Neural progenitor cell (in vitro differentiated cells): ENCODE data around the gene ZFHX3.

Experiments used
- EZH2 ChIP-seq: fragments of 200-600 bp; sonication (generic); IDR thresholded peaks from 2 replicates; pipeline ENCODE4 v1.6.1; 2017; ENCODE audit warnings: antibody characterized with exemption, mild to moderate bottlenecking, moderate library complexity
- TF ChIP-seq, protein P1 (sequence below): fragments of 200-600 bp; sonication (generic); IDR thresholded peaks from 2 replicates; pipeline ENCODE4 v1.5.1; 2017; ENCODE audit warnings: antibody characterized with exemption, mild to moderate bottlenecking

DNA sequence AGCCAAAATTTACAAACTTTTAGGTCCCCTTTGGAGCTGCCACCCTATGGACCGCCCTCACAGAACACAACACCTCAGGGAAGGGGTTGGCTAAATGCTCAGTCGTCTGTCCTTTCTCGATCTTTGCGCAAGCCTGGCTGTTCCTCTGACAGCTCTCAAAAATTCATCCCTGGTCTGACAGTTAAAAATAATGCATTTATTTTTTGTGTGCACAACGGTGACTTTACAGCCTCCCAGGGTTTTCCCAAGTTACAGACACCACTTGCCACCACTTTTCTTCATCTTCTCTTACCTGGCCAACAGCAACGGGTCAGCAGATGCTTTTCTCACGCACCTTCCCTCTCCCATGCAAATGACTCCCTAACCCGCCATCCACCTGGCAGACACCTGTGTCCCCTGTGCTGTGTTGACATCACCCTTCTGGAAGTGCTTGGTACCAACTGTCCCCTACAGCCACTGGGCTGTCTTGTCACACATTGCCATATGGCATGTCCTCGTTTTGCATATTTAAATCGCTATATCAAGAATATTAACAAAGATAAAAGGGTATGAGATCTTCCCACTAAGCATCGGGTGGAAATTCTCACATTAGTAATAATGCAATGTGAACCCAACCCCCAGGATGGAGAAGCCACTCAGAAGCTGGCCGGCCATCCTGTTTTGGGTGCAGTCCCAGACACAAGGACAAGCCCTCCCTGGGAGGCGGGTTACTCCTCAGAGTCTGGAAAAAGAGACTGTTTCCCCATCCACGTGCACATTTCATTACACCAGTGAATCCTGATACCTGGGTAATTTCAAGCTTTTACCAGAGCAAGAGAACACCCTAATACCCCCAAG is 187.0 kb downstream of the ZFHX3 start:
- TF ChIP-seq, protein P1, sequence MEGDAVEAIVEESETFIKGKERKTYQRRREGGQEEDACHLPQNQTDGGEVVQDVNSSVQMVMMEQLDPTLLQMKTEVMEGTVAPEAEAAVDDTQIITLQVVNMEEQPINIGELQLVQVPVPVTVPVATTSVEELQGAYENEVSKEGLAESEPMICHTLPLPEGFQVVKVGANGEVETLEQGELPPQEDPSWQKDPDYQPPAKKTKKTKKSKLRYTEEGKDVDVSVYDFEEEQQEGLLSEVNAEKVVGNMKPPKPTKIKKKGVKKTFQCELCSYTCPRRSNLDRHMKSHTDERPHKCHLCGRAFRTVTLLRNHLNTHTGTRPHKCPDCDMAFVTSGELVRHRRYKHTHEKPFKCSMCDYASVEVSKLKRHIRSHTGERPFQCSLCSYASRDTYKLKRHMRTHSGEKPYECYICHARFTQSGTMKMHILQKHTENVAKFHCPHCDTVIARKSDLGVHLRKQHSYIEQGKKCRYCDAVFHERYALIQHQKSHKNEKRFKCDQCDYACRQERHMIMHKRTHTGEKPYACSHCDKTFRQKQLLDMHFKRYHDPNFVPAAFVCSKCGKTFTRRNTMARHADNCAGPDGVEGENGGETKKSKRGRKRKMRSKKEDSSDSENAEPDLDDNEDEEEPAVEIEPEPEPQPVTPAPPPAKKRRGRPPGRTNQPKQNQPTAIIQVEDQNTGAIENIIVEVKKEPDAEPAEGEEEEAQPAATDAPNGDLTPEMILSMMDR = no peak
- no peak for TF ChIP-seq EZH2
